AG20443 (cell line): Measurements from ENCODE around the gene PJA2.
"Not testable (repeated sequence)": the region's sequence is repeated elsewhere in the genome, so short reads cannot be mapped to it uniquely, and the experiment has no call there.

Source experiments
- DNase-seq: peaks from one replicate; pipeline ENCODE4 v3.0.0; 2012; ENCODE audit warnings: low spot score, mixed read lengths

PJA2 gene

DNA sequence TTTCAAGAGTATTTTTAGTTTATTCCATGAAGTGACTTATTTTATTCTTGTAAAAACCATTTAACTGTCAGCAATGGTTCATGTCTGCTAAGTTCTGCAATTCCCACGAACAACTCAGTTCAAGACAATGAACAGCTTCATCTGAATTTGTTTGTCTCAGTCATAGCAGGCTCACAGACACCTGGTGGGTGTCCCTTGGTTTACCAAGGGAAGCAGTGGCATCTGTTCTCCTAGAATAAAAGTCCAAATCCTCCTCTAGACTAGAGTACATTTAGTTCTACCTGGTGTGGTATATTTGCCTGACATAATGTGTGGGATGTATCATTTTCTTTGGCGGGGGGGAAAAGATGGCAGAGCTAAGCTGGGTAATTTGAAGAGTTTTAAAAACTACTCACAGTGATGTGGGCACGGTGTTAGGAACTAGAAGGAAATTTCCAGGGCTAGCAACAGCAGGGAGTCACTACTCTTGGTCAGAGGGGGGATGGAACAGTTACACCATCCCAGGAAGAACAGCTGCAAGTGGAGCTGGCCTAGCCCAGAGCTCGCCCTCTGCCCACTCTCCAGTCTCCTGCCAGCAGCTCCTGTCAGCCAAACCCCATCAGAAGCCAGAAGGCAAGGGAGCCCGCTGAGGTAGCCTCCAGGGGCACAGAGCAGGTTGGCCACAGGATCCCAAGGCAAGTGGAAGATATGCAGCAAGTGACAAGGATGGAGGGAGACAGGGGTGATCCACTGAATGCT, 100.3 kb downstream of the PJA2 start:
- DNase-seq: no peak

DNA sequence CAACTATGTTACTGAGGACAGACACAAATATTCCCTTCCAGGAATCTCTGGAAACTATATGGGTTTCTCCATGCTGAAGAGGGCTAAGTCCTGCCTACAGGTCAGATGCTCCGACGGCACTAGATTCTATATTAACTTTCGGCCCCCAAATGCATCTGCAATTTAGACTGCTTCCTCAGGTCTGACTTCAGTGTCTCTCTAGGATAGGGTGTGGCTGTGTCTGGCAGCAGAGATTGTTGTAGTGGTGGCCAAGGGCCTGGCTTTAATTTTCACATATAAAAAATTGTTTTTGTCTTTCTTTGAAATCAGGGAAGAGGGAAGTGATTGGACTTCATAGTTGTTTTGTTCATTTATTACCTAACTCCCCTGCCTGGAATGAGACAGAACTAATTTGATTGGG, 101.8 kb downstream of the PJA2 start:
- no peak for DNase-seq

DNA sequence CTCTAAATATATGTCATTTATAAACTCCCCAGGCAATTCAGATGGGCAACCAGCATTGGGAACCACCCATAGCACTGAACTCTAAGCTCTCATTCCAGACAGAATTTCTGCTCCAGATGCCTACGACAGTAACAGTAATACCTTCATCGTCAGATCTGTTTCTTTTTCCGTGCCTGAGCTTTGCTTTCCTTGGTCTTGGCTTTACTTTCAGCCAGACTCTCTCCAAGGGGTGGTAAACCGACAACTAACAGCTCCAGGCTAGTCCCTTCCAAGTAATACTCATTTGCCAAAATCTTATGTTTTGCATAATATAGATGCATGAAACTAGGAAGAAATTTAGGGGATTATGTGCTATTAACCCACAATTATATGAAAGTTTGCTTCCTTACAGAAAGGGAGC, 102.3 kb downstream of the PJA2 start:
- DNase-seq: no peak

DNA sequence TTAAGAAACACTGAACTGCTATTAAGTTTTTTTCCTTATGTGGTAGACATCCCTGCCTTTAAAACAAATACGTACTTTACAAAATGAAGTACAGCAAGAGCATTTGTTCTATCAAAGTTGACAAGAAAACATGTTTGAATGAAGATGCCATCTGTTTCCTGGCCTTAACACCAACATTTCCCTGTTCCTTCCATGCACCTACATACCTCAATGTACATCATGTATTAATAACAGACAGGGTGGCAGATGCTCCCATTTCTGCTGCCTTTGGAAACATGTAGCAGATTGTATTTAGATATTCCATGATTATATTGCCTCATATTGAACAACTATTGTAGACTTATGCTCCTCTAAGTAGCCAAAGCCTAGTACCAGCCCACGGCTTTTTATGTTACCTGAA, 104.4 kb downstream of the PJA2 start:
- no peak for DNase-seq

DNA sequence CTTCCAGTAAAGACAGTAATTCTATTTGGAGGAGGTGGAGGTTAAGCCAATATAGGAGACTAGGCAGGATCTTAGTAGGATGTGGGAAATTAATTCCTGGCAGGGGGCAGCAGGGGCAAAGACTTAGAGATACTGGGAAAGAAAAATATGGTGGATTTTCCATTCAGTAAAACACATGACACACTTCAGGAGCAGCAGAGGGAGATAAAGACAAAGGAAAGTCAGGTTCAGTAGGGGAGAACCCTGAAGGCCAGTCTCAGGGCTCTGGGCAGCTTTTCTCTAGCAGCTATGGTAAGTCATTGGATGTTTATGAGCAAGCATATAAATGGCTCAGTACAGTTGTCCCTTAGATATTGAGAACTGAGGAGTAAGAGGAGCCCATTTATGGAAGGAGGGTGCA, 105.5 kb downstream of the PJA2 start:
- no peak for DNase-seq

DNA sequence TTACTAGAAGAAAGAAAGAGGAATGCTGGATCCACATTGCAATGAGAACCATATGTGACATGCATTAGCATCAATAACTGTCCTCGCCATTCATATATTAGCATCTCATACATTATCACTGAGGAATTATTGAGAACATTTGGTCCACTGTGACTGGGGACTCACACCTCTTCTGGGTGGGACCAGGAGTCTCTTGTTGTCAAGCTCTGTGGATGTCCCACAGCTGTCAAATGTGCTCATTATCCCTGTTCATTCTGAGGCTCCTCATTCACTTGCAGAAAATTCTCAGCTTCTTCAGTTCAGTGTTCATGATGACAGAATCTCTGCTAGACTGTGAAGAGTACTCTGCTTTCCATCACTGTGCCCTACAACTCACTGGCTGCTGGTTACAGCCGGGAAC, 109.4 kb downstream of the PJA2 start:
- no peak for DNase-seq

DNA sequence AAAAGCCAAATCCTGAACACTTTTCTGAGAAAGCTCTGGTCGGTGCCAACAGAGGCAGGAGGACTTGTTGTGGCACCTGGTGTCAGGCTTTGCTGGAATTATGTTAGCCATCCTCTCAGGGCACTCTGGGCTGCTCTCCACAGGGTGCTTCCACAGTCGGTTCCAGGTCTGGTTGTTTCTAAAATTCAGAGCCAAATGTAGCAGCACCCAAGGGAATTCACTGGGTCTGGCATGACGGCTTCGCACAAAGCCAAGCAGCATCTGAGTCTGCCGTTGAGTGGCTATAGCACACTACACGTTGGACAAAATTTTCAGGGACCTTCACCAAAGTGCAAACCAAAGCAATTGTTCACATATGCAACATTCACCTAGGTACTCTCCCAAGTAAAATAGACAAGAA, 110.2 kb downstream of the PJA2 start:
- DNase-seq: no peak

DNA sequence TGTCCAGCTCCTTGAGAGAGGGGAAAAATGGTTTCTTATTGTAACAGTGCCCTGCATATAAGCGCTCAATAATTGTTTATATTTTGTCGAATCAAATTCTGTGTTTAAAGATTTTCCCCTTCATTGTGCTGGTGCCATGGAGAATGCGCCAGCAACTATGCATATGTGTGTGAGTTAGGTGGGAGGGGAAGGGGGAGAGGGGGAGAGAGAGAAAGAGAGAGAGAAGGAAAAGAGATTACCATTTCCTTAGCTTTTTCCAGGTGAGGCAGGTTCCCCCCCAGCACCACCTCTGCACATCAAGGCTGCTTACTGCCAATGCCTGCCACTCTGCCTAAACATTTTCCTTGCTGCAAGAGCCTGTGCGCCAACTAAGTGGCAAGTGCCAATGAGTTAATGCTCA, 111.0 kb downstream of the PJA2 start:
- DNase-seq: no peak

DNA sequence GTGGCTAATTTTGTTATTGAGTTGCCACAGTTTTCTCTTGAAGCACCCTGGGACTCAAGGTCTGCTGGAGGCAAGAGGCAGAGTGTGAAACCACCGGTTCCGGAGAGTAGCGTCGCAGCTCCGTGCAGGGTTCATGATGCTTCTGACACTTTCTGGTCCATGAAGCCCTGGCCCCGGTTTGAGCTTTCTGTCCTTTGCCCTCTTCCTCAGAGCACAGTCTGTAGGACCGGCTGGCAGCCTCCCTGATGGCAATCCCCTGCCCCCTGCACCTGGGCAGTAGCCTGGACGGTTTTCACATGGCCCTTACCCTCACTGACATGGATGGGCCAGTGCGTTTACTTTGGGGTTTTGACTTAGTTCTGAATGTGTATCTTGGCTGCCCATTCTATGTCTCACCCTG, 111.9 kb downstream of the PJA2 start:
- DNase-seq: no peak

DNA sequence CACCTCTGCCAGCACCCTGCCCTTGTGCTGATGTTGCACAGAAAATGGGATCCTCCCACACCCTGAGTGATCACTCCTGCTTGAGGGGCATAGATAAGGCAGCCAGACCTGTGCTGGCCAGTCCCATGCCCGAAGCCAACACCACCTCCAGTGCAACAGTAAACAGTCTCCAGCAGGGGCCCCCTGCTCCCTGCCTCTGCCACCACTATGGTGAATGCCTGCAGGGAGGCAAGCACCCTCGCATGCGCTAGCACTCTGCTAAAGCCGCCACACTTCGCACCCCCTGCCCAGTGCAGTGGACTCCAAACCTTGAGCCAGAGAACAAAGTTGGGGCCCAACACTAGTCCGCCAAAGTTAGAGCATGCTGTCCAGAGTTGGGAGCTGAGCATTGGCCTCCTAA, 118.7 kb downstream of the PJA2 start:
- no peak for DNase-seq

DNA sequence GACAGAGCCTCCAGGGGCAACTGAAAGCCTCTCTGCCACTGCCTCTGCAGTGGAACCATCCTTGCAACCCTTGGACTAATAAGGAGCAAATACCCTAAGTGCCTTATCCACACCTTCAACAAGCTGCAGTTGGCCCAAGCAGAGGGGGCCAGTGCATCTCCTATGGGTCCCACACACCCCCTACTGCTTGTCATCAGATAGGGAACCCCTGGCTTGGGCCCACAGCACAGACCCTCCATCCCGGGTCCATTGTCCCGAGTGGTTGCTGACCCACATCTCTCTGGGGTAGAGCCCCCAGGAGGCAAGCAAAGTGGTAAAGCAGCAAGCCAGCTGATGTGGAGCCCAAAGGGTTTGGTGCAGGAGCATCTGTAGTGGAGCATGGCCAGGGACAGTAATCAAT, 119.5 kb downstream of the PJA2 start:
- DNase-seq: no peak

DNA sequence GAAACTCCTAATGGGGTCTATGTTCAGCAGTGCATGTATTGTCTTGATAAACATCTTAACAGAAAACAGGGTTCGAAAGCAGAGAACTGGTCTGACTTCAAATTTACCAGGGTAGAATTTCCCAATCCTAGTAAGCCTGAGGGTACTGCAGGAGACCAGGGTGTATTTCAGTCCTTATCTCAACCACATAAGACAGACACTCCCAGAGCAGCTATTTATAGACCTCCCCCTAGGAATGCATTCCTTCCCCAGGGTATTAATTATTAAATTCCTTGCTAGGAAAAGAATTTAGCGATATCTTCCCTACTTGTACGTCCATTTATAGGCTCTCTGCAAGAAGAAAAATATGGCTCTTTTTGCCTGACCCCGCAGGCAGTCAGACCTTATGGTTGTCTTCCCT, 123.1 kb downstream of the PJA2 start:
- DNase-seq: not testable (repeated sequence)
